ENCODE data around the gene IGSF9.

Gene IGSF9

GRCh38 chr1:159980786-159981185 lies 35.4 kb upstream of the IGSF9 start:
- Mint-ChIP-seq H3K27me3 (peaks cover 48% of the 10 kb centered on the region), H3K4me1 (ENCODE audit: low read depth) (no peaks in the 10 kb centered on the region), H3K9me3 (no peaks in the 10 kb centered on the region), H3K27ac (no peak overlapping the region), H3K4me3 (no peak overlapping the region), H3K36me3 (ENCODE audit: low read depth) (no peaks in the 10 kb centered on the region)
- DNase-seq, result no peak

- Mint-ChIP-seq H3K4me3 (no peak overlapping the region), H3K36me3 (ENCODE audit: low read depth) (no peaks in the 10 kb centered on the region), H3K9me3 (no peaks in the 10 kb centered on the region), H3K4me1 (ENCODE audit: low read depth) (no peaks in the 10 kb centered on the region), H3K27me3 (peaks cover 46% of the 10 kb centered on the region), H3K27ac (no peak overlapping the region)
- no peak for DNase-seq
These were observed 34.7 kb upstream of the IGSF9 start for GRCh38 chr1:159980076-159980475.

GRCh38 chr1:159979257-159979656 lies 33.8 kb upstream of the IGSF9 start:
- Mint-ChIP-seq H3K36me3 (ENCODE audit: low read depth) (no peaks in the 10 kb centered on the region), H3K27me3 (peaks cover 42% of the 10 kb centered on the region), H3K4me3 (no peak overlapping the region), H3K27ac (no peak overlapping the region), H3K9me3 (no peaks in the 10 kb centered on the region), H3K4me1 (ENCODE audit: low read depth) (no peaks in the 10 kb centered on the region)
- DNase-seq, result no peak

- Mint-ChIP-seq H3K4me1 (ENCODE audit: low read depth) (no peaks in the 10 kb centered on the region), H3K27me3 (peaks cover 34% of the 10 kb centered on the region), H3K9me3 (no peaks in the 10 kb centered on the region), H3K4me3 (no peak overlapping the region), H3K27ac (no peak overlapping the region), H3K36me3 (ENCODE audit: low read depth) (no peaks in the 10 kb centered on the region)
- no peak for DNase-seq
These were observed 32.6 kb upstream of the IGSF9 start for GRCh38 chr1:159978107-159978398.

- Mint-ChIP-seq H3K9me3 (no peaks in the 10 kb centered on the region), H3K4me1 (ENCODE audit: low read depth) (no peaks in the 10 kb centered on the region), H3K4me3 (no peak overlapping the region), H3K36me3 (ENCODE audit: low read depth) (no peaks in the 10 kb centered on the region), H3K27me3 (peaks cover 33% of the 10 kb centered on the region), H3K27ac (no peak overlapping the region)
- no peak for DNase-seq
These were observed 32.1 kb upstream of the IGSF9 start for GRCh38 chr1:159977364-159978106.

GRCh38 chr1:159974350-159974965 lies 29.0 kb upstream of the IGSF9 start:
- H3K9me3 Mint-ChIP-seq, result no peaks in the 10 kb centered on the region
- H3K36me3 Mint-ChIP-seq (ENCODE audit: low read depth), result no peaks in the 10 kb centered on the region
- H3K27me3 Mint-ChIP-seq, result peaks cover 18% of the 10 kb centered on the region
- no peak for DNase-seq
- H3K4me3 Mint-ChIP-seq, result no peak overlapping the region
- H3K27ac Mint-ChIP-seq, result no peak overlapping the region
- H3K4me1 Mint-ChIP-seq (ENCODE audit: low read depth), result no peaks in the 10 kb centered on the region

- Mint-ChIP-seq H3K36me3 (ENCODE audit: low read depth) (no peaks in the 10 kb centered on the region), H3K27me3 (peaks cover 21% of the 10 kb centered on the region)
These were observed 28.0 kb upstream of the IGSF9 start for GRCh38 chr1:159973350-159973940.

GRCh38 chr1:159972443-159973205 lies 27.2 kb upstream of the IGSF9 start:
- Mint-ChIP-seq H3K4me1 (ENCODE audit: low read depth) (no peaks in the 10 kb centered on the region), H3K9me3 (no peaks in the 10 kb centered on the region), H3K36me3 (ENCODE audit: low read depth) (no peaks in the 10 kb centered on the region), H3K27me3 (peaks cover 27% of the 10 kb centered on the region), H3K27ac (no peak overlapping the region), H3K4me3 (no peak overlapping the region)
- DNase-seq, result no peak

More at GRCh38 chr1:159973350-159973940, 28.0 kb upstream of the IGSF9 start:
- DNase-seq, result no peak
- Mint-ChIP-seq H3K4me1 (ENCODE audit: low read depth) (no peaks in the 10 kb centered on the region), H3K27ac (no peak overlapping the region), H3K4me3 (no peak overlapping the region), H3K9me3 (no peaks in the 10 kb centered on the region)

- H3K9me3 Mint-ChIP-seq, result no peaks in the 10 kb centered on the region
- H3K27ac Mint-ChIP-seq, result no peak overlapping the region
- no peaks in the 10 kb centered on the region for H3K36me3 Mint-ChIP-seq (ENCODE audit: low read depth)
- no peak for DNase-seq
- H3K4me1 Mint-ChIP-seq (ENCODE audit: low read depth), result no peaks in the 10 kb centered on the region
- no peak overlapping the region for H3K4me3 Mint-ChIP-seq
- peaks cover 31% of the 10 kb centered on the region for H3K27me3 Mint-ChIP-seq
These were observed 25.5 kb upstream of the IGSF9 start for GRCh38 chr1:159970932-159971342.

GRCh38 chr1:159968901-159969300 lies 23.5 kb upstream of the IGSF9 start:
- Mint-ChIP-seq H3K9me3 (no peaks in the 10 kb centered on the region), H3K36me3 (ENCODE audit: low read depth) (no peaks in the 10 kb centered on the region), H3K4me1 (ENCODE audit: low read depth) (no peaks in the 10 kb centered on the region), H3K27me3 (peaks cover 35% of the 10 kb centered on the region), H3K27ac (no peak overlapping the region), H3K4me3 (no peak overlapping the region)
- no peak for DNase-seq

GRCh38 chr1:159965263-159965662 lies 19.9 kb upstream of the IGSF9 start:
- Mint-ChIP-seq H3K27ac (no peak overlapping the region), H3K9me3 (no peaks in the 10 kb centered on the region), H3K4me3 (no peak overlapping the region), H3K4me1 (ENCODE audit: low read depth) (no peaks in the 10 kb centered on the region), H3K27me3 (peaks cover 34% of the 10 kb centered on the region), H3K36me3 (ENCODE audit: low read depth) (no peaks in the 10 kb centered on the region)
- DNase-seq, result no peak

GRCh38 chr1:159964144-159964543 lies 18.7 kb upstream of the IGSF9 start:
- Mint-ChIP-seq H3K4me1 (ENCODE audit: low read depth) (peaks cover 4% of the 10 kb centered on the region), H3K27ac (no peak overlapping the region), H3K9me3 (no peaks in the 10 kb centered on the region), H3K36me3 (ENCODE audit: low read depth) (no peaks in the 10 kb centered on the region), H3K4me3 (no peak overlapping the region), H3K27me3 (peaks cover 30% of the 10 kb centered on the region)
- no peak for DNase-seq

- H3K27ac Mint-ChIP-seq, result no peak overlapping the region
- peaks cover 10% of the 10 kb centered on the region for H3K4me1 Mint-ChIP-seq (ENCODE audit: low read depth)
- no peaks in the 10 kb centered on the region for H3K36me3 Mint-ChIP-seq (ENCODE audit: low read depth)
- no peaks in the 10 kb centered on the region for H3K9me3 Mint-ChIP-seq
- no peak overlapping the region for H3K4me3 Mint-ChIP-seq
- peaks cover 15% of the 10 kb centered on the region for H3K27me3 Mint-ChIP-seq
- DNase-seq, result no peak
These were observed 16.8 kb upstream of the IGSF9 start for GRCh38 chr1:159962176-159962575.

GRCh38 chr1:159961636-159962035 lies 16.2 kb upstream of the IGSF9 start:
- DNase-seq, result no peak
- Mint-ChIP-seq H3K4me3 (no peak overlapping the region), H3K9me3 (no peaks in the 10 kb centered on the region), H3K27me3 (peaks cover 10% of the 10 kb centered on the region), H3K4me1 (ENCODE audit: low read depth) (peaks cover 10% of the 10 kb centered on the region), H3K27ac (no peak overlapping the region), H3K36me3 (ENCODE audit: low read depth) (no peaks in the 10 kb centered on the region)

Data from activated T-cell treated with anti-CD3 and anti-CD28 coated beads, Interleukin-2, amount 50 U/mL, for 24 hours (primary cell).